ENCODE data around the gene HOXC10. TPM values are rescaled to one million over a fixed set of nuclear protein-coding genes. Genes with fewer than 3 reads are reported as not detected.

HOXC10 gene
- total RNA-seq, 1 experiment from 2014 or later, result 19.8 TPM

DNA sequence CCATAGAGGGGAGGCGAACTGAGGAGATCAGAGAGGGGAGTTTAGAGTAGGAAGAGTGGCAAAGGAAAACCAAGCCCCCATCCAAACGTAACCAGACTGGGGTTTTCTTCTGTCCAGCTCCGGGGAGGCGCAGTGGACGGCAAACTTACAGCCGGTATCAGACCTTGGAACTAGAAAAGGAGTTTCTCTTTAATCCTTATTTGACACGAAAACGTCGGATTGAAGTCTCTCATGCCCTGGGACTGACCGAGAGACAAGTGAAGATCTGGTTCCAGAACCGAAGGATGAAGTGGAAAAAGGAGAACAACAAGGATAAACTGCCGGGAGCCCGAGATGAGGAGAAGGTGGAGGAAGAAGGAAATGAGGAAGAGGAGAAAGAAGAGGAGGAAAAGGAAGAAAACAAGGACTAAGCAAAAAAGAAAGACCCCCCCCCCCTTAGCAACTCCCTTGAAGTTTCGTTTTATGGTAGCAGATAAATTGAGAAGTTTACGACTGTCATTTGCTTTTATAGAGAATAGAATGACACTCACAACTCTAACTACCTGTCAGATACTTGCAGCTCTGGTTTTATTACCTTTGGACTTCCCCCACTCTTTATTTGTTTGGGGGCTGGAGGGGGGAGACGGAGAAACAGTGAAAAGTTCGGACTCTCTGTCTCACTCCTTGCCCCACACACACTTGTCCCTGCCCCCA, 26.2 kb downstream of the HOXC10 start:
- DNase-seq, result no peak
- Histone ChIP-seq H3K9me3 (no peaks in the 10 kb centered on the region), H3K36me3 (peaks cover 14% of the 10 kb centered on the region), H3K27me3 (no peaks in the 10 kb centered on the region), H3K4me3 (peak overlapping the region; percentile 58)

DNA sequence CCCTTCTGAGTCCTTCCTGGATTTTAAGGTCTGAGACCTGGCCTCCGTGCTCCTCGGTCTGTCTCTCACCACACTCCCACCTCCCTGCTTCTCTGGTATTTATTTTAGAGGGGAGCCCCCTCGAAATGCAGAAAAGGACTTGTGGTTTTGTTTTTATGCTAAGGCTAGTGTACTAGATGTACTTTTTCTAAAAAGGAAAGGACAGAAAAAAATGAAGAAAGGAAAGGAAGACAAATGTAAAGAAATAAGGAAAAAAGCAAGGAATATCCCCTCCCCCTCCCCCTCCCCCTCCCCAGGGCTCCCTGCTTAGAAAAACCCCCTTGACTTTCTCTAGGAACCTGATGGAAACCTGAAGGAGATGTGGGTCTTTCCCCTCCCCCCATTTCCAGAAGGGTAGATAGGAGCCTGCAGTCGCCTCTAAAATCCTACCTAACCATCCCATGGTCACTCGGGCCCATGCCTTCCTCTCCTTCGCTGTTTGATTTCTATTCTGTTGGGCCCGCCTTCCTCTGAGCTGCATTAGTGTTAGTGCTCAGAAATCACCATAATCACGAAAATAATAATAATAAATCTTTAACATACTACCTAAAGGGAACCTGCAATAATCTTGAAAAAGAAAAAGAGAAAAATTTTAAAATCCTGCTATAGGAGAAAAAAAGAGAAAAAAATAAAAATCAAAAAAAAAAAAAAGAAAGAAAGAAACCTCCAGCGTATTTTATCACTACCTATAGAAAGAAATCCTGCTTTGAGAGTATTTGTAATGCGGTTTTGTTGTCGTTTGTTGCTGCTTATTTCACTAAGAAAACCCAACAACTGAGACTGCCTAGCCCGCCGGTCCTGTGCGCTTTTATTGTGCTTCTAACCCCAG, 27.0 kb downstream of the HOXC10 start:
- no peak for DNase-seq
- Histone ChIP-seq H3K27me3 (no peaks in the 10 kb centered on the region), H3K36me3 (peaks cover 12% of the 10 kb centered on the region), H3K9me3 (no peaks in the 10 kb centered on the region), H3K4me3 (peak overlapping the region; percentile 58)

DNA sequence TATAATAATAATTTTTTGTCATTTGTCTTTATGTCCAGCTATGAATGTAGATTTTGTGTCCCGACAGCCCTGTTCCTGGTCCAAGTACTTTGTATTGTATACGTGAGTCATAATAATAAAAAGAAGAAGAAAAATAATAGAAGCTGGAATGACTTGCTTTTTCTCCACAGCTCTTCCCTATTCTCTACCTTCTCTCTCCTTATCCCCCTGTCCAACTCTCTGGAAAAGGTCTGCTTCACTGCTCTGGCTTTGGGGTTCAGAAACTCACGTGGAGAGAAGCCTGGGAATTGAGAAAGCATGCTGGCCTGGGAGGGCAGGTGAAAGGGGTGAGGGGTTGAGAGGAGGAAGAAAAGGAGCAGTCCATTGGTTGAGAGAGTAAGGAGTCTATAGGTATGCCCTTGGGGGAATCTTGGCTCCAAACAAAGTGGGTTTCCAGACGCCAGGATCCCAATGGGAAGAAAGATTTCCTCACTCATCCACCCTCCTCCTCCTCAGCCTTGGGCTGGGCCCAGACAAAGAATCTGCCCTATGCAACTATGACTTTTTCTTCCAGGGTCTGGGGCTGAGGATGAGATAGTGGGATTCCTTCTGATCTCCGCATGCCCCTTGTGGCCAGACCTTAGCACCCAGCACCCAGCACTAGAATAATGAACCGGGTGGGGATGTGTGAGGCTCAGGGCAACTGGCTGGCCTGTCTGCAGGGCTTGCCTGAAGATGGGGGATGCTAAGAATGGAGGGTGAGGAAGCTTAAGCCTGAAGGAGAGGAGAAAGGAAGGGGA, 27.9 kb downstream of the HOXC10 start:
- no peaks in the 10 kb centered on the region for H3K9me3 ChIP-seq
- no peaks in the 10 kb centered on the region for H3K27me3 ChIP-seq
- no peak overlapping the region for H3K4me3 ChIP-seq
- peaks cover 12% of the 10 kb centered on the region for H3K36me3 ChIP-seq
- no peak for DNase-seq

DNA sequence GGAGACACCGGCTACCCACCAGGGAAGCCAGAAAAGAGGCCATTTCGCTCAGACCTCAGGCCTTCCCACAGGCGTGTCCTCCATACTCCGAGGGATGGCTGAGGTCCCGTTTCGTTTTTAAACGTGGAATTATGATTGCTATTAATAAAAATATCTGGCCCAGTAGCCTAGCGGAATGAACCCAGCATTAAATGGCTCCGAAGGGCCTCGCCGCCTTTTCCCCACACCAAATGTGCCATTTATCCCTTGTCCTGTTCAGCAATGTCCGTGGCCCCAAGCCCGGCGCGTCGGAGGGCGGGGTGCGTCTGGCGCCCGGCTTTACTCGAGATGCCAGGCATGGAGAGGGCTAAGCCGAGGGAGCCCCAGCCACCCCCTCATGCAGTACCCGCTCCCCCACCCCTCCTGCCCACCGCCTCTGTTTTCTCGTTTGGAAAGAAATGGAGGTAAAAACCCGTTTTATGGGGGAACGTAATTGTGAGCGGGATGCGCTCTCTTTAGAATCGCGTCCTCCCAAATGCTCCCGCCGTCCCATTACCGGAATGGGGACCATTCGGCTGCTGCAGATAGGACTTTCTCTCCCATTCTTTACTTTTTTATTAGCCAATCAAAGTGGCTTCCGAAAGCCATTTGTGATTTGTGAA, 29.6 kb downstream of the HOXC10 start:
- no peaks in the 10 kb centered on the region for H3K27me3 ChIP-seq

DNA sequence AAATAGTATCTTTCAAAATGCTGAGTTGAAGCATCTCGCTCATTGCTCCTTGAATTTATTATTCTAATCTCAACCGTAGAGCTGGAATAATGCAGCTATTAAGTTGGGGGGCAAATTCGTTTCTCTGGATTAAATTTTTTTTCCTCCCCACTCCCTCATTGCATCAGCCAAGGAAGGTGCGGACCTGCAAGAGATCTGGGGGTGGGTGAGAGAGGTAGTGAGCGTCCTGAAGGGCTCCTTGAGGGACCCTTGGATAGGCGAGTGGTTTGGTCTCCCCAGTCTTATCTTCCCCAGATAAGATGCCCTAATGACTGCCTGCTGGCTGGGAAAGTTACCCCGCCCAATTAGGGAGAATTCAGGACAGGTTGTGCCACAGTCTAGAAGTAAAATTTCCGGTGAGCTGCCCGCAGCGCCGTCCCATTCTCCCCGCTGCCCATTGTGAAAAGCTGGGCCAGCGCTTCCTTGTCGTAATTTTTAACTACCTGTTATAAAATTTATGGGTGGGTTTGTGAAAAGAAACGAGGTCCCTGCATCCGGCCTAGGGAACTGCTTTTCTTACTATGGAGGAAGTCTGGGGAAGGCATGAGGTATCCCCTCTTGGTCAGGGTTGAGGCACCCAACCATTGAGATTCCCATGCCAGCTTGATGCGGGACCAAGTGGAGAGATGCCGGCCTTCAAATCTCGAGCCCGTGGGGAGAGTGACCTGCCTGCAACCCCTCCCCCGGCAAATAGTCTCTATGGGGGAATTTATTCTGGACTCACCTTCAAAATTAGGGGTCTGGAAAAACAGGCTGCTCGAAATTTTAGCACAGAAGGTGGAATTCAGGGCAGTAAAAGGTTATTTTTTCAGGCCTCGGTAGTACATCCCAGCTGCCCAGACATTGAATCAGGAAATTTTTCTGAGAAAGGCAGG, 30.3 kb downstream of the HOXC10 start:
- DNase-seq, result no peak
- H3K9me3 ChIP-seq, result no peaks in the 10 kb centered on the region
- no peaks in the 10 kb centered on the region for H3K27me3 ChIP-seq
- H3K36me3 ChIP-seq, result peaks cover 20% of the 10 kb centered on the region
- peak overlapping the region; percentile 37; the same call in 1 of the 2 replicates for H3K4me3 ChIP-seq

More for the DNA sequence above, 29.6 kb downstream of the HOXC10 start:
- peak overlapping the region; percentile 37 for H3K4me3 ChIP-seq
- no peaks in the 10 kb centered on the region for H3K9me3 ChIP-seq
- no peak for DNase-seq
- H3K36me3 ChIP-seq, result peaks cover 15% of the 10 kb centered on the region

DNA sequence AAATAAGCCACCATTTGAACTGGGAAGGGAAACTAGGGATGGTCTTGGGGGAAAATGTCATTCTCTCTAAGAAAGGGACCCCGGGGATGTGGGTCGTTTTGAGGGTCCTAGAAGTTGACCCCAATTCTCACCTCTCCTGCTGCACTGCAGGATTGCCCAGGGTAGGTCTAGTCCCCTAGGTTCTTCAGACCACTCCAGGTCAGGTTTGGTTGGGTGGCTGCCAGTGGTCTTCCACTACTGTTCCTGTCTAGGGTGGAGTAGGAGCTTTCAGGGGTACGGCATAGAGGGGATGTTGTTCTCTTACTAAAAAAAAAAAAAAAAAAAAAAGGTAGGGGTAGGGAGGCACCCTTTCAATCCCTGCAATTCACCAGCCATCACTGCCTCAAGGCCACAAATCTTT, 31.1 kb downstream of the HOXC10 start:
- no peaks in the 10 kb centered on the region for H3K27me3 ChIP-seq

DNA sequence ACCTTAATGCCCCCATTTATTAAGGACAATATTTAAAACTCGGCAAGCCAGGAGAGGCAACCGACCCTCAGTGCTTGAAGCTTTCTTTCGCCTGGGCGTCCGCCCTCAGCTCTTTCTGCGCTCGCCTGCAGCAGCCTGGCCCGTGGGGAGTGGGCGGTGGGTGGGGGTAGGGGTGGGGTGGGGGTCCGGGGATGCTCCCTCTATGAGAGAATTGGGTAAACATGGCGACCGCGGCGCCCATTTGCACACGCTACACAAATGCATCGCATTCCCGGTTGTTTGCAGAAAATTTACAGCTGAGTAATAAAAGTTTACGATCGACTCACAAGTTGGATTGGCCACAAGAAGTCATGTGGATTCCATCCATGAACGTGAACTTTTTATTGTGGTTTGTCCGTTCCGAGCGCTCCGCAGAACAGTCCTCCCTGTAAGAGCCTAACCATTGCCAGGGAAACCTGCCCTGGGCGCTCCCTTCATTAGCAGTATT, 31.6 kb downstream of the HOXC10 start:
- H3K4me3 ChIP-seq, result peak overlapping the region; percentile 69
- H3K27me3 ChIP-seq, result no peaks in the 10 kb centered on the region
- peak; percentile 59 for DNase-seq
- H3K36me3 ChIP-seq, result peaks cover 16% of the 10 kb centered on the region
- H3K9me3 ChIP-seq, result no peaks in the 10 kb centered on the region

More for the DNA sequence above, 31.1 kb downstream of the HOXC10 start:
- H3K4me3 ChIP-seq, result peak overlapping the region; percentile 69
- H3K36me3 ChIP-seq, result peaks cover 19% of the 10 kb centered on the region
- H3K9me3 ChIP-seq, result no peaks in the 10 kb centered on the region
- no peak for DNase-seq

DNA sequence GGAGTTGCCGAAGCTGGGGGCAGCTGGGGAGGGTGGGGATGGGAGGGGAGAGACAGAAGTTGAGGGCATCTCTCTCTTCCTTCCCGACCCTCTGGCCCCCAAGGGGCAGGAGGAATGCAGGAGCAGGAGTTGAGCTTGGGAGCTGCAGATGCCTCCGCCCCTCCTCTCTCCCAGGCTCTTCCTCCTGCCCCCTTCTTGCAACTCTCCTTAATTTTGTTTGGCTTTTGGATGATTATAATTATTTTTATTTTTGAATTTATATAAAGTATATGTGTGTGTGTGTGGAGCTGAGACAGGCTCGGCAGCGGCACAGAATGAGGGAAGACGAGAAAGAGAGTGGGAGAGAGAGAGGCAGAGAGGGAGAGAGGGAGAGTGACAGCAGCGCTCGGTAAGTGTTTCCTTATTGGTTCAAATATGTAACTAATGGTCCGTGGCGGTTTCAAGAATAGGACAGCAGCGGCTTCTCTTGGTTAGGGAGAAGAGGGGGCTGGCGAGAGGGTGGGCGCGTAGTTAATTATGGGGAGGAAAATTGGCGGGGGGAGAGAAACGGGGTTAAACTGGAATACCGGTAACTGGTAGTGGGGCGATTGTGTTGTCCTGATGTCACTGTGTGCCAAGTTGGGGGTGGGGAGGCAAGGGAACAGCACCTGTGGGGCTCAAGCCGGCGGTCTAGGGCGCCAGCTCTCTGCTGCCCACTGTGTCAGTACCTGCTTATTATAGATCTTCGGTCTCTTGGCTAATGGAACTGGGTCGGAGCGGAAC, 32.3 kb downstream of the HOXC10 start:
- no peaks in the 10 kb centered on the region for H3K27me3 ChIP-seq
- H3K9me3 ChIP-seq, result no peaks in the 10 kb centered on the region
- H3K4me3 ChIP-seq, result peak overlapping the region; percentile 69
- peak; percentile 66 for DNase-seq
- H3K36me3 ChIP-seq, result peaks cover 18% of the 10 kb centered on the region

DNA sequence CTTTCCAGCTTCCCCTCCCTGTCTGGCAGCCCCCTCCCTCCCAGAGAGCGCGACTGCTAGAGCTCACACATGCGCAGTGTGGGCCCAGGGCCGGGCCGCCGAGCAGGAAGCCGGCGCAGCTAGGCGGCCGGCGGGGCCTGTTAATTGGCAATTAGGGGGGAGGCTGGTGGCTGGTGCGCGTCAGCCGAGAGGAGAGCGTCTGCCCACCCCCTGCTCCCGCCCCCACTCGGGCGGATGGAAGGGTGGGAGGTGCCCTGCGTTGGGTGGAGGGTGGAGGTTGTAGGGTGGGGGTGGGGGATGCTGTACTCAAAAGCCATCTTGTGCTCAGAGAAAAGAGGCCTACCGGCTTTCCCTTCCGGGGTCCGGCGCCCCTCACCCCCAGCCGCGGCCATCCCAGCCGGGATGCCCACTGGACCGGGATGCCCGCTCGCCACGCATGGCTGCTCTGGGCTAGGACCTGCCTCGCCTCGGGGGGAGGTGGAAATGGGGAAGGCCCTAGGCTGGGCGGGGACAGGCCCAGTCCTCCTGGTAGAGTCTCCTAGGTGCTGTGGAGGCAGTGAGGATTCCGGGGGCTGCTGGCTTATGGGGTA, 33.0 kb downstream of the HOXC10 start:
- H3K27me3 ChIP-seq, result no peaks in the 10 kb centered on the region
- DNase-seq, result peak; percentile 98
- peak overlapping the region; percentile 69 for H3K4me3 ChIP-seq
- H3K36me3 ChIP-seq, result peaks cover 16% of the 10 kb centered on the region
- no peaks in the 10 kb centered on the region for H3K9me3 ChIP-seq

DNA sequence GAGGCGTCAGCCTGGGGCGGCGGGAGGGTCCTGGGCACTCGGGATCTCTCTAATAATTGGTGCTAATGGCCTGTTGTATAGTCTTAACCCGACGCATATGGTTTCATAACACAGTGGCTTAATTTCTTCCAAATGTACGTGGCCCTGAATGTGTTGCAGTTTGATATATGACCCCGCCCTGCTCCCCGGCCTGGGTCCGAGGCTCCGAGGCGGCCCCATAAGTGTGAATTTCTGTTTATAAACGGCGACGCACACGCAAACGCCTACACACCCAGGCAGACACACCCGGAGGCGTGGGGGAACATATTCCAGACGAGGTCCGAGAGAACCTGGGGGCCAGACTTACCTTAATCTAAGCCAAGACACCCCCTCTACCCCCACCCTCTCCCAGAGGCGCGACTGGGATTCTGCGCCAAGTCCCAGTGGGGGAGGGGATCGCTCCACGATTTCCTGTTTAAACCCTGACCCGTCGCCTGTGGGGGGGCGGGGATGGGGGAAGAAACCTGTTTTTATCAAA, 33.6 kb downstream of the HOXC10 start:
- Histone ChIP-seq H3K4me3 (peak overlapping the region; percentile 69), H3K9me3 (no peaks in the 10 kb centered on the region), H3K36me3 (peaks cover 14% of the 10 kb centered on the region), H3K27me3 (no peaks in the 10 kb centered on the region)
- DNase-seq, result peak; percentile 80

DNA sequence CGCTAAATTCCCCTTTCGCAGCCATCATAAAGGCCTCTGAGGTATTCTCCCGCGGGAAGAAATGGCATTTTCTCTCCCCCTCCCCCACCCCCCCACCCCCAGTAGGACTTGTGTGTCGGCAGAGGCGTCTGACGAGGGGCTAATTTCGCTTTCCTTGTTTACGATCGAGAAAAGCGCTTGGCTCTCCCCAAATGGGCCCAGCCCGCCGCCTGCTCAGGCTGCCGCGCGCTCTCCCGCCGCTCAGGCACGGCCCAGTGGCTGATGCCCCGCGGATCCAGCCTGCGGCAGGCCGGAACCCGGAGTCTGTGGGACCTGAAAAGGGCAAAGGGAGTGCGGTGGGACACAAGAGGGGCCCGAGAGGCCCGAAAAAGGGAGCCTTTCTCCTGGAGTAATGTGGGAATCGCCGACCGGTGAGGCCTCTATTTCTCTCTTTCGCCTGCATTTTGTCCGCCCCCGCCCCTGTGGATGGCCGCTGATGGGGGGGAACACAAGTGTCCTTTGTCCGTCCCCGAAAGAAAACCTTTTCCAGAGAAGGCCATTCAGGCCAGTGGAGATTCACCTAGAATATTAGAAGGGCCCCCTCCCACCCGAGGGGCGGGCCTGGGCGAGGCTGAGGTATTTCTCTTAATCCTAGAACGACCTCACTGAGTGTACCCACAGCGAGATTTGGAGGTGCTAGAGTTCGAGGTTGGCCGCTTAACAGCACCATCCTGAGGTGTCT, 34.3 kb downstream of the HOXC10 start:
- H3K36me3 ChIP-seq, result peaks cover 14% of the 10 kb centered on the region
- peak; percentile 63 for DNase-seq
- H3K4me3 ChIP-seq, result peak overlapping the region; percentile 69
- H3K9me3 ChIP-seq, result no peaks in the 10 kb centered on the region
- H3K27me3 ChIP-seq, result no peaks in the 10 kb centered on the region

DNA sequence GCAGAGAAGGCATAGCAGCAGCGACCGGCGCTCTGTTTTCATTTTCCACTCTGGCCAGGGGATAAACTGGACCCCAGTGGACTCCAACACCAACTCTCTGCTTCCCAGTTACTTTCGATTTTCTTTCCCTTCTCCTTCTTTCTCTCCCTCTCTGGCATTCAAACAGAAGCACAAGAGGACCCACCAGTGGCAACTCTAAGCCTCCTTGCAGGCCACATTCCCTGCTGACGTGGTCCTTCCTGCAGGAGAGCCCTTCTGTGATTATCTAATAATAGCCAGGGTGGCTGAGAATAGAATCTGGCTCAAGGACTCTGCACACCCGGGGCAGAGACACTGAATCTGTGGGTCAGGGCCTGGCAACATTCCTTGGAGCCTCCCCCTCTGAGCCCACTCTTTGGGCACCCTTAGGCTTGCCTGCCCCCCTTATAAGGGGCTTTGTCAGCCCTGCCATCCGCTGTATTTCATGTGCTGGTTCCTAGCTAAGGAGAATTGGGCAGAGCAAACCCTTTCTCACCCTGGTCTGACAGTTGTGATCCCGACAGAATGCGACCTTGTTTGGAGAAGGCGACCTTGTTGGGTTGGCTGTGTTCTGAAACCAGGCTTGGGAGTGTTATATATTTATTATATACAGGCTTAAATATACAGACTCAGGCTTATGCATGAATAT, 35.1 kb downstream of the HOXC10 start:
- H3K4me3 ChIP-seq, result peak overlapping the region; percentile 69
- no peaks in the 10 kb centered on the region for H3K9me3 ChIP-seq
- DNase-seq, result peak; percentile 59
- peaks cover 14% of the 10 kb centered on the region for H3K36me3 ChIP-seq
- no peaks in the 10 kb centered on the region for H3K27me3 ChIP-seq

DNA sequence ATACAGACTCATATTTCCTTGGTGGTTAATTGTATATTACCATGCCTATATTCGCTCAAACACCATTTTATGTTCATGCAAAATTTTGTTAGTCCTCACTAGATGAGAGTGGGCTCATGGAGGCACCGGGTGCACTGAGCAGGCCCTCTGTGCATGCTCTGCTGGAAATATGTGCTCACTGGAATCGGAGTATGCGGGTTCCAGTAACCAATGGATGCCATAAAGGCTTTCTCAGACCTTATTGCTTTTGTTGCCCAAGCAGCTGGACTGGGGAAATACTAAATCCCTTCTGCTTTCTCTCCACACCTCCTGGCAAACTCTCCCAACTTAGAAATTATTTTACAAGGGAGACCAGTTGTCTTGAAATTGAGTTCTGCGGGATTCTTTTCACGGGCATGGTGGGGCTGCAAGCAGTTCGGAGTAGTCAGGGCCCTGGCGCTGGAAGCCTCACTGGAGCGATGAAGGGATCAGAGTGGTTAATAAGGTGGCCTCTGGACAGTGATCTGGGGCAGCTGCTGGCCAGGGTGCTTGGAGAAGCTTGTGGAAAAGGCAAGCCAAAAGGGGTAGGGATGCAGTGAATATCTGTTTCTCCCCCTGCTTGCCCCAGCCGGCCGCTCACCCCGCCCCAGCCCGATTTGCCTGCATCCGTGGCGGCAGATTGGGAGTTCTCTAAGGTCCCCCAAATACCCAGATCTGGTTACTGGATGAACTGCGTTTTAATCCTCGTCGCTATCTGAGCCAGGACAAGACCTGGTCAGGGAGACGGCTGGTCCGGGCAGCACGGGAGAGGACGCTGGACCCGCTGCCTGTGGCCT, 35.9 kb downstream of the HOXC10 start:
- peaks cover 14% of the 10 kb centered on the region for H3K36me3 ChIP-seq
- DNase-seq, result no peak
- peak overlapping the region; percentile 69 for H3K4me3 ChIP-seq
- no peaks in the 10 kb centered on the region for H3K9me3 ChIP-seq
- H3K27me3 ChIP-seq, result no peaks in the 10 kb centered on the region
